NOMO-1 treated with DMSO at 0.1 percent for 48 hours (cell line): Measurements from ENCODE around the gene SSBP2.
"Not testable (repeated sequence)": the region's sequence is repeated elsewhere in the genome, so short reads cannot be mapped to it uniquely, and the experiment has no call there.

Experiments
- DNase-seq: peaks from one replicate; lab custom pipeline; 2025; ENCODE audit not compliant: unreplicated experiment; lab: John Stamatoyannopoulos, UW

SSBP2 gene

GRCh38 chr5:81739291-81739690, 11.6 kb downstream of the SSBP2 start:
- DNase-seq: no peak

- DNase-seq: no peak
Measured at GRCh38 chr5:81729276-81729675, 21.6 kb downstream of the SSBP2 start.

- DNase-seq: peak; percentile 52
Measured at GRCh38 chr5:81728301-81728700, 22.6 kb downstream of the SSBP2 start.

- no peak for DNase-seq
Measured at GRCh38 chr5:81726297-81726696, 24.6 kb downstream of the SSBP2 start.

- no peak for DNase-seq
Measured at GRCh38 chr5:81724571-81724970, 26.3 kb downstream of the SSBP2 start.

GRCh38 chr5:81724108-81724507, 26.8 kb downstream of the SSBP2 start:
- DNase-seq: no peak

GRCh38 chr5:81721049-81721448, 29.8 kb downstream of the SSBP2 start:
- no peak for DNase-seq

- DNase-seq: no peak
Measured at GRCh38 chr5:81719743-81720345, 31.1 kb downstream of the SSBP2 start.

- no peak for DNase-seq
Measured at GRCh38 chr5:81718300-81718699, 32.6 kb downstream of the SSBP2 start.

- no peak for DNase-seq
Measured at GRCh38 chr5:81717860-81718259, 33.0 kb downstream of the SSBP2 start.

GRCh38 chr5:81717226-81717625, 33.7 kb downstream of the SSBP2 start:
- no peak for DNase-seq

- not testable (repeated sequence) for DNase-seq
Measured at GRCh38 chr5:81714076-81714475, 36.8 kb downstream of the SSBP2 start.

- no peak for DNase-seq
Measured at GRCh38 chr5:81708889-81709288, 42.0 kb downstream of the SSBP2 start.

- no peak for DNase-seq
Measured at GRCh38 chr5:81703840-81704239, 47.1 kb downstream of the SSBP2 start.

- no peak for DNase-seq
Measured at GRCh38 chr5:81700166-81700565, 50.7 kb downstream of the SSBP2 start.

- no peak for DNase-seq
Measured at GRCh38 chr5:81698813-81699212, 52.1 kb downstream of the SSBP2 start.

- DNase-seq: no peak
Measured at GRCh38 chr5:81696418-81697397, 54.2 kb downstream of the SSBP2 start.

- DNase-seq: no peak
Measured at GRCh38 chr5:81694726-81695125, 56.2 kb downstream of the SSBP2 start.

GRCh38 chr5:81688215-81688614, 62.7 kb downstream of the SSBP2 start:
- DNase-seq: no peak

- DNase-seq: no peak
Measured at GRCh38 chr5:81687292-81687691, 63.6 kb downstream of the SSBP2 start.

- no peak for DNase-seq
Measured at GRCh38 chr5:81685471-81685870, 65.4 kb downstream of the SSBP2 start.

- DNase-seq: no peak
Measured at GRCh38 chr5:81679885-81680284, 71.0 kb downstream of the SSBP2 start.
